Fibroblast of skin of left biceps (primary cell): Measurements from ENCODE around the gene DHRS1.

Experiments used
- DNase-seq, 2 experiments: peaks; one replicate each; pipeline ENCODE4 v3.0.0-alpha.2; 2013; ENCODE audit warnings: low read depth in 2 of 2

Gene DHRS1

DNA sequence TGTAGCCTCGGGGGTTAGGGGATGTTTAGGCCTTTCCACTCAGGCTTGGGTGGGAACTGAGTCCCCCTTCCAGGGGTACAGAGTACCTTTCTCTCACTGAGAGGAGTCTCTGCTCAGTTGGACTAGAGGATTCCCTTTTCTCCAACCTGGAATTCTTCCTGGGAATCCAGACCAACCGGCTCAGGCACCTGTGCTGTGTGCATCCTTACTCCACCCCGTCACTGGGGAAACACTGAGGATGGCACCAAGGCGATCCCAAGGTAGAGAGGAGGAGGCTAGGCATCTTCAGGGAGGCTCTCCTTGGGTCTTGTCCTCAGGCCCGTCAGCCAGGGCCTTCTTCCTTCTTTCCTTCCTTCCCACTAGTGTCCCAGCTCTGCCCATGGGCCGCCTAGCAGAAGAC, 35.7 kb downstream of the DHRS1 start:
- DNase-seq = no peak

DNA sequence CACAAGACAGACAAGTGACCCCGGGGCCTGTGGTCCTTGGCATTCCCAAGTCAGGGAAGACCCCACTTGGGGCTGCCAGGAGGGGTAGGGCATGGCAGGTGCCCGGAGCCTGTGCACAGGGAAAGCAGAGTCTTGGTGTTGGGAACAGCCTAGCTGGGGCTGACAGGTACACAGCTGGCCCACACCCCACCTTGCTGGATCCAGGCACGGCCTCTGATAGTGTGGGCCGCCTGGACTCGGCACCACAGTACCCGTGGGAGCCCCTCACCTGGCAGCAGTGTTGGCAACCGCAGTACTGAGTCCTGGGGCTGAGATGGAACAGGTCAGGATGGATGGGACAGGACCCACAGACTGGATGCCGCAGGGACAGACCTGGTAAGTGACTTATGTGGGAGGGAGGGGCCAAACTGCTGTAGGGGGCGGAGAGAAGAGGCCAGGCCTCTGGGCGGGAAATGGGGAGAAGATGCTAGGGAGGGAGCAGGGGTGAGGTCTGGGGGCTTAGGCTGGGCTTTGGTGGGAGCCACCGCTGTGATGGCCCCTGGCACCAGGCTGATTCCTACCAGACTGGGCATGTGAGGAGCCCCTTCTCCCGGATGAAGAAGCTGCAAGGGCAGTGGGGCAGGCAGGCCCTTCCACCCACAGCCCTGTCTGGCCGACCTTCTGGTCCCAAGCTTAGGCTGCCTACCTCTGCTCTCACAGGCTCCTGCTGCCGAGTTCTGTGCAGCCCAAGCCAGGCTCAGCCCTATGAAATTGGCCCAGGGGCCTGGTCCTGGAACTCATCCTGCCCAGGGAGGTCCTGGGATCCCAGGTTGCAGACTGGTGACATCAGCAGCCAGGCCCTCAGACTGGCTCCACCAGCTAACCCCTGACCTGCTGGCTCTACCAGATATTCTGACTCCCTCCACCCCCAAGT, 36.5 kb downstream of the DHRS1 start, which contains the start of gene TGM1:
TSS of gene TGM1 (minus strand) at position 357 of the 913 bp plus-strand sequence. CDS start 825 bp downstream, outside the sequence.
- DNase-seq = no peak

DNA sequence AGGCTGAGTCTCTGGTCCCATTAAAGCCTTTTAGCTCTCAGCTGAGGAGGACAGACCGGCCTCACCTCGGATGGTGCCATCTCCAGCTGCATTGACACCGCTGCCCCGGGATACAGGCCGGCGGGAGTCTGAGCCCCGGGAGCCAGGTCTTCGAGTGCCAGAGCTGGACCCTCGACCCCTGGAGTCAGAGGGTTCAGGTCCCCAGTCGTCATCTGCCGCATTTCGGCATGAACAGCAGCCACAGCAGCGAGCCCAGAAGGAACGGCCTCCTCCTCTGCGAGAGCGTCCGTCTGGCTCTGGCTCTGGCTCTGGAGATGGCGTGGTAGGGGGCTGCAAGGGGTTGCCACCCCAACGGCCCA, 37.6 kb downstream of the DHRS1 start:
- no peak for DNase-seq

DNA sequence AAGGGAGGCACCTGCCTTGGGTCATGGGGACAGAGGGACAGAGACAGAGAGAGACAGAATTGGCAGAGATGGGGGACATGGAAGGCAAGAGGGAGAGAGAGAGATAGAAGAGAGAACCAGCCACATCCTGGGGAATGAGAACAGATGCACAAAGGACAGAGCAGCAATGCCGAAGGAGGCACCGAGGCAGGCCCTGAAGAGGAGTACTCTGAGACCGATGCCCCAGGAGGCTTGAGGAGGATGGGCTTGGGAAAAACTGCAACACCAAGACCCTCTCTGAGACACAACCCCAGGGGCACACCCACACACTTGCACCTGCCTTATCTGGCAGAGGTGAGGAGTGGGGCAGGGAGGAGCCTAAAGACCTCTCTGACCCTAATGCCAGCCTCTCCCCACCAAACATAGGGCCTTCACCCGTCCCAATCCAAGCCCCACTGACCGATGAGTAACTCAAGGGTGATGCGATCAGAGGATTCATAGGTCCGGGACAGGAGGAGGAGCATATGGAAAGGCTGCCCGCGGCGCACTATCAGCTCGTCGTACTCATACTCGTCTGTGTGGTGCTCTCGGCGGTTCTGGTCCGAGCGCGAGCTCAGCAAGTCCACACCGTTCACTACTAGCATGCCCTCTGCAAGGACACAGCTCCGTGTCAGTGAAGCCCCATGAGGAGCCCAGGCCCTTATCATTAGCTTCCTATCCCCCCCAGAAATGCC, 38.2 kb downstream of the DHRS1 start:
- DNase-seq = no peak

DNA sequence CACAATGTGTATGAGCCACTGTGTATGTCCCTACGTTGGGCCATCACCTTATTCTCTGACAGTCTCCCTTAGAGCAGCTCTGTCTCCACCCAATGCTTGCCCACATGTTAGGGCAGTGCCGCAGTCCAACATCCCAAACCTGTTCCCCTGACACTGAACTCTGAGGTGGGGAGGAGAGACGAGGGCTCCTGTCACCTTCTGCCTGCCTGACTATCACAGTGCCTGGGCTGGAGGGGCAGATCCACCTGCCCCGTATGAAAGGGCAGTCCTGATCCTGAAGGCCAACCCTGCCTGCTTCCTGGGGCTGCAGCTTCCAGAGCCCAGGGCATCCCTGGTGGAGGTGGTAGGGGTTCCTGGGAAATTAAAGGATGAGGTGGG, 38.8 kb downstream of the DHRS1 start:
- no peak for DNase-seq

DNA sequence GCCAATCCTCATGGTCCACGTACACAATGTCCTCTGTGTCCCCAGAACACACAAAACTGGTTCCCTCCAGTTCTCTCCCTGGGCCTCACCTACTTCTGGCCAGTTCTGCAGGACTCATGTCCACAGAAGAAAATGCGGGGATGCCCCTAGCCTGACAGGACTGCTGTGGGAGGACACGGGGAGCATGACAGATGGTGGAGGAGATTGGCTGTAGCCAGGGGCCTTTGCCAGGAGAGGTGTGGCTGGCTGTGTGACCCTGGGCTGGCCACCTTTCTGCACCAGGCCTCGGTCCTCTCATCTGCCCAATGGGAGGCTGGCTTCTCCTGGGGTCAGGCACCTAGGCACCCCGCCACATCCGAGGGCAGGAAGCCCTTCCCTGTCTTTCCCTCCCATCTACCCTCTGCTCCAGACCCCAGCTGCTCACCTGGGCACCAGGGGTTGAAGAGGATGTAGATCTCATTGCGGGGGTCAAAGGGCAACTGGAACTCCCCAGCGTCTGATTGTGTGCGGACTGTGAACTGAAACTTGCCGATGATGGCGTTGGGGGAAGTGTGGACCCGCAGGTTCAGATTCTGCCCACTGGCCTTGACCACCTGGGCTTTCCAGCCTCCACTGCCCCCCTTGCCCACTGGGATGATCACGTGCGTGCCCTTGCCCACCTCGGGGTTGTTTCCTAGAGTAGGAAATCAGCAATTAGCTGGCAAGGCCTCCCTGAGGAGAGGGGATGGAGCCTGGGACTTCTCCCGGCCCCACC, 39.4 kb downstream of the DHRS1 start:
- DNase-seq = no peak

DNA sequence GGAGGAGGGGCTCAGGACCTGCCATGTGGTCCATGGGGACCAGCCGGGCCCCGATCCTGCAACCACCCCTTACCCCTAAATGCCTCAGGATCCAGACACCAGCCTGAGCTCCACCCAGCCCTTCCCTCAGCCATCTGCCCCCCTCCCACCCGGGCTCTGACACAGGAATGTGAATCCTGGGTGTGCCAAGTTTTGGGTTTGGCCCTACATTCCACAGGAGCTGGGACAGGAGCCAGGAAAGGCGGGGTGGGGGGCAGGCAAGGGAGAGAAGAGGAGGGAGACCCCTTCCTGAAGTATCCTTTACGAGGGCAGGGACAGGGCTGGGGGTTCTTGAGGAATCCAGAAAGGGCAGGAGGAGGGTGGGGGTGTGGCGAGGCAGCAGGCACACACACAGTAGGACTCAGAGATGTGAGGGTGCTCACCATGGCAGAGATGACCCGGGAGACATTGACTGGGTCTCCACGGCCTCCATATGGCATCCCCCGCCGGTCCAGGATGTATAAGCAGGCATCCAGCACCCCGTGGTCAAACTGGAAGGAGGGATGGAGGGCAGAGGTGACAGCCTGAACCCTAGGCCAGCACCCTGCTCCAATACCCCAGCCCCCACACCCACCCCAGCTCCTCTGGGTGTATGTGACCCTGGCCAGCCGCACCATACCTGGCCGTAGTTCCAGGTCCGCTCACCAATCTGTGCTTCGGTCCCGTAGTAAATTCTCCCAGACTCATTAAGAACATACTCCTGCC, 40.1 kb downstream of the DHRS1 start:
- peak; percentile 43 to 46 for DNase-seq

DNA sequence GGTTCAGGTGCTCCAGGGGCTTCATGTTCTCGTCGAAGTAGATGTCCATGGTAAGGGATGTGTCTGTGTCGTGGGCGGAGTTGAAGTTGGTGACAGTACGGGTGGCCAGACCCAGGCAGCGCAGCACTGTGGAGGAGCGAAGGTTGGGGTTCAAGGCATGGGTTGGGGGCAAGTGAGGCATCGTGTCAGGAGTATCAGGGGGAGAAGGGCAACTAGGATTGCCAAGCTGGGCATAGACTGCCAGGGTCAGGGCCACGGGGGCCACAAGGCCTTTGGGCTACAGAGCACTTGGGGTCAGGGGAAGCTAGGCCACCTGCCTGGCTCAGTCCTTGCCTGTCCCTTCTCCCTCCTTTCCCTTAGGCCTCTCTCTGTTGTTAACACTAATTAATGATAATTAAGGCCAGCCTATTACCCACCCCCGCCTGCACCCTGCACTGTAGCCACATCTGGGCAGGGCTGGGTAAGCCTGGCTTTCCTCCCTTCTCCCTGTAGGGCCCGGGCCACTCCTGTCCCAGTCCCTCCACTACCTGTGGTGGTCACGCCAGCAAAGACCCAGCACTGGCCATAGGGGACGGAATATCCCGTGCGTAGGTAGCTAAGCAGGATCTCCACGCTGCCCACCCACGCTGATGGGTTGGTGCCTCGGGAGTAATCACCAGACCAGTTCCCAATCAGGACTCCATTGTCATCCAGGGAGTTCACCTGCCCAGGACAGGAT, 40.9 kb downstream of the DHRS1 start:
- no peak for DNase-seq

DNA sequence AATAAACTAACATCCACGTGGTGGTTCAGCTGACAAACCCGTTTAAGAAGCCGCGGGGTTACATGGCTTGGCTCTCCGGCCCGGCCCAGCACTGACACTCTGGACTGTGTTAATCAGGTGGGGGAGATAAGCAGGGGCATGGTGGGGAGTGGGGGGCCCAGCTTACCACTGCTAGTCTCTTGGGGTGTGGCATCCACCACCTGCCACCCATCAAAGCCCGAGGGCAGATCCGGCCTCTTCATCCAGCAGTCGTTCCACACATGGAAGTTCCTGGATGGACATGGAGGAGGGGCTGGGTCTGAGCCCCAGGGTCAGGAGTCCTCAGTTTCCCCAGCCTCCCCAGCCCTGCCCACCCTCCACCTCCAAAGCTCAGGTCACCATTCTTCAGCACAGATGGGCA, 41.5 kb downstream of the DHRS1 start:
- DNase-seq = no peak

DNA sequence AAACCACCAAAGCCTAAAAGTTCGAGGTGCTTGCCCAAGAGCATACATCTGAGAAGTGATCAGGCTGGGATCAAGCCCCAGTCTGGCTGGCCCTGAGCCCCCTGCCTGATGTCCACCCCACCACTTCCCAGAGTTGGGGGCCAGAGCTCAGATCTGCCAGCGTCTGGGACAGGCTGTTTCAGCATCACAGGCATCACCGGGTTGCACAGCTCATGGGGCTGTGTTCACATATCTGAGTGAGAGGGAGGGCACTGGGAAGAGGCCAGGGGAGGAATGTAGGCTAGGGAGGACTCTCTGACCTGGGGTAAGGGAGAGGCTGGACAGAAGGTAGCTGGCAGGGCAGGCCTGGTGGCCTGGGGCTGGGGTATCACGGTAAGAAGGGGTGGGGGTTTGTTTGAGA, 42.6 kb downstream of the DHRS1 start:
- no peak for DNase-seq

DNA sequence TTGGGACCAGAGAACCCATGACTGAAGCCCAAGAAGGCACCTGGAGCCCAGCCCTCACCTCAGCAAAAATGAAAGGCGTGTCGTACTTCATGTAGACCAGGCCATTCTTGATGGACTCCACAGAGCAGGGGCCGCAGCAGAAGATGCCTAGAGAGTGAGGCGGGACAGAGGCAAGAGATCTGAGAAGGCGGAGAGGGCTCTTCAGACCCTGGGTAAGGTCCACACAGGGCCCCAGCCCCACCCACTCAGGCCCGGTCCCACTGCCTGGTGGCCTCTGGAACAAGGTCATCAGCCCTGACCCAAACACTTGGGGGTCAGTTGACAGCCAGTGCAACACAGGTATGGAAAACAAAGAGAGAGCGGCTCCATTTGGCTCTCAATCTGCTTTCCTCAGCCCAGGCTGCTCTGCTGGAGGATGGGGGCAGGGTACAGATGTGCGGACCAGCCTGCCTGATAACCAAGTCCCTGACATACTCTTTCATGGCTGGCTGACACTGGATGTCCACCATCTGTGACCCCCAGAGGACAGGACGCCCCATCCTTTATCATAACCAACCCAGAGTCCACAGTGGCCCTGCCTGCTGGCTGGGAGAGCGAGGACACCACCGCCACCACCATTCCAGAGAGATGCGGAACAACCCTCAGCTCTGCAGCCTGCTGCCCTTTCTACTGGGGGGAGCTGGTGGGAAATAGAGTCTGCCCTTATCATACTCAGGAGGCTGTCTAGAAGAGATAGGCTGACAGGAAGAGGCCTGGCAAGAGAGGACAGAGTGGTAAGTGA, 43.5 kb downstream of the DHRS1 start:
- DNase-seq = no peak

DNA sequence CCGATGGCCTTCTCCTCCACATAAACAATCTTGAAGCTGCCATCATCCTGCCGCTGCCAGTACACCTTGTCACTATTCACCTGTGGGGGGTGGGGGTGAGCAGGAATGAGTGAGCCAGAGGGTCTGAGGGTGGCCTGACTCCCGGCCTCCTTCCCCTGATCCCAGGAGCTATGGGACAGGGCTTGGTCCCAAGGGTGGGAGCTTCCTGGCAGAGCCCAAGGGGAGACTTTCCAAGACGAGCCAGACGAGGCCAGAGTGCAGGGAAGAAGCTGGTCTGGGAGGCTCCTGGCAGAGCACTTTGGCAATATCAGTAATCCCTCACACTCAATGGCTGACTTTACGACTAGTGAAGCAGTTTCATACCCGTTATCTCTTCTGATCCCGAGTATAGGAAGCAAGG, 44.1 kb downstream of the DHRS1 start:
- no peak for DNase-seq

DNA sequence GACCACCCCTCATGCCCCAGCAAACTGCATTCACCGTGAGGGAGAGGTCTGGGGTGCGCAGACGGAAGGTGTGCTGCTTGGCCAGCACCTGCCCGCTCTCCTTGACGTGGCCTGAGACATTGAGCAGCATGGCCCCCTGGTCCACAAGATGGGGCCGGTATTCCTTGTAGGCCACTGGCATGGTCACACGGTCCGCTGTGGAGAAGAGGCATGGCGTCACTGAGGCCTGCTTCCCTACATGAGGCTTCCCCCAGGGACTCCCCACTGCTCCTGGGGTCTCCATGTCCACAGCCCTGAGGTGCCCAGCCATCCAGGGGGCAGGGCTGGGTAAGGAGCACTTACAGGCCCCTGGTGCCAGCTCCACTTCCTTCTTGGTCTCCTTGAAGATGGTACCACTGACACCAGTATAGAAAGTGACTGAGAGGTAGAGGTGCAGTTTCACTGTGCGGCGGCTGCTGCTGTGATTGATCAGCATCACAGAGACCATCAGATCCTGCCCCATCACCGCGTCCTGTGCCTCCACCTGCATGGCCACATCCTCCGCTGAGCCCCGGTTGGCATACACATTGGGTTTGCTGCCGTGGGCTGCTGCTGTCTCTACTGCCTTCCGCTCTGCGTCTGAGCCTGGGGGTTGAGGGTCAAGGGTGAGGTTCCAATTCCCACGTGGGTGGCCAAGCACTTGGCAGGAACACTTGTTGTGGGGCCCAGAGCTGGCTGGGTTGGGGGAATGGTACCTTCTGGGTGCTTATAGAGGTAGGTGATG, 44.8 kb downstream of the DHRS1 start:
- DNase-seq = no peak

DNA sequence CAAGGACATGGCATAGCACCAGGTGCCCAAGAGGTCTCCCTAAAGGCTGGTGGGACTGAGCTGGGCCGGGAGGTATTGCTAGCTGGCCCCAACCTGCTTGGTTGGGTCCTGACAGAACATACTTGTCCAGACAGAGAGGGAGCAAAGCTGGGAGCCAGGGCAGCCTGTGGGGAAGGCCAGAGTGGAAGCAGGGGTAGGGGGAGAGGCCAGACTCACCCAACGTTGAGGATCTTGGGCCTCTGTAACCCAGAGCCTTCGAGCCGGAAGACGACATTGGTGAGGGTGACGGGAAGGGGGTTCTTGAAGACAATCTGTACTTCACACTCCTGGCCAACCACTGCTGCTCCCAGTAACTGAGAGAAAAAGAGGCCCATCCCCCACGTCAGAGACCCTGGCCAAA, 45.6 kb downstream of the DHRS1 start:
- DNase-seq = no peak

DNA sequence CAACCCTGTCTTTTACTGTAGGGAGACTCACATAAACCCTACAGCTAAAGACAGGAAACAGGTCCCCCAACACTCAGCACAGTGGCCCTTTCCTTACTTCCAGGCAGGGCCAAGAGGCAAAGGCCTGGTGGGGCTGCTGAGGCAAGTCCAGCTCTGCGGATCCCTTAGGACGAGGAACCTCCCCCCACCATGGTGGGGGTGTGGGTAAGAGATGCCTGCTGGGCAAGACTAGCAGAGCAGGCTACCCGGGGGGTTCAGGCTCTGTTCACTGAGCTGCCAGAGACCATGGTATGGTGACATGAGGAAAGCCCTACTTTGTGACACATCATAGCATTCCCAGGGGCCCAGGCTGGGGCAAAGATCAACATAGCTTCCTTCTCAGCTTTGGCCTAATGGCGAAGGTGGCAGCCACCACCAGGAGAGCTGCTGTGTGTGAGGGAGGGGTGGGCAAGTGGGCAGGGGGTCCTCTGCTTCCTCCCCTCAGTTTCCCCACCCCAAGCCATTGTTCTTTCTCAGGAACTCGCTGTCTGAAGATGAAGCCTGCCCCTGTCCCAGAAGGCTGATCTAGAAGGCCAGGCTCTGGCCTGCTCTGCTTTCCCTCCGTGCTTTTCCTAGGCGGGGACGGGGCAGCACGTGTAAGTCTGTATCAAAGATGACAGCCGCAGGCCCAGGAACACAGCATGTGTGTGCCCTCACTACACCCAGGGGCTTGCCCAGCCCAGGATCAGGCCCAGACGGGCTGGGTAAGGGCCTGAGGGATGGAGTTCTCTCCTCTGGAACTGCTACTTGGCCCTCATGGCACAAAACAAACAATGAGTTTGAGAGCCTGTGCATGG, 47.1 kb downstream of the DHRS1 start:
- no peak for DNase-seq

DNA sequence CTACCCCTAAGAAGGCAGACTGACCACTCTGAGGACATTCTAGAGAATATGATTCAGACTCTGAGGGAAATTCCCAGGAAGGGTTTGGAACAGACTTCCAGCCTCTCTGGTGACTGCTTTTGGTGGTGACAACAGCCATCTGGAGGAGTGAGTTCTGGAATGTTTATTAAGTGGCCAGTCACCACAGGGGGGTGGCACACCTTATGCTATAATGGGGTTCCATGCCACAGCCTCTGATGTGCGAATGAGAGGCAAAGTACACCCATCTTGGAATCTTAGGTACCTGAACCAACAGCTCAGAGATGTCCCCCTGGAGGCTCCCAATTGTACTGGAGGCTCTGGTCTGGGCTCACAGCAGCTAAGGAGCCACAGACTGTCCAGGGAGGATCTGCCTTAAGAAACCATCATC, 47.7 kb downstream of the DHRS1 start:
- no peak for DNase-seq

DNA sequence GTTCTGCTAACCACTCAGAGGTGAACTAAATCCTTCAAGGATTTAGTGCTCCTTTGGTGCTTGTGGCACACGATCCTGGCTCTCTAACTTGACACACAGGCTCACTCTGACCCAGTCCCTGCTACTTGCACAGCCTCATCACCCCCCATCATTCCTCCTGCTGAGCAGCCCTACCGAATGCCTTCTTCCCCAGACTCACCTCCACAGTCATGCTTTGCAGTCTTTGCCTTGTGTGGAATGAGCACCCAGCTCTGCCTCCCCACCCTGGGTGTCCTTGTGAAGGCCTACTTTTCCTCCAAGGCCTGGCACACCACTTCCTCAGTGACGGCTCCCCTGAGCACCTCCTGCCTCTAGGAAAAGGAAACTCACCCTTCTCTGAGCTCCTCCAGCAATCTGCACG, 49.2 kb downstream of the DHRS1 start:
- DNase-seq = no peak

DNA sequence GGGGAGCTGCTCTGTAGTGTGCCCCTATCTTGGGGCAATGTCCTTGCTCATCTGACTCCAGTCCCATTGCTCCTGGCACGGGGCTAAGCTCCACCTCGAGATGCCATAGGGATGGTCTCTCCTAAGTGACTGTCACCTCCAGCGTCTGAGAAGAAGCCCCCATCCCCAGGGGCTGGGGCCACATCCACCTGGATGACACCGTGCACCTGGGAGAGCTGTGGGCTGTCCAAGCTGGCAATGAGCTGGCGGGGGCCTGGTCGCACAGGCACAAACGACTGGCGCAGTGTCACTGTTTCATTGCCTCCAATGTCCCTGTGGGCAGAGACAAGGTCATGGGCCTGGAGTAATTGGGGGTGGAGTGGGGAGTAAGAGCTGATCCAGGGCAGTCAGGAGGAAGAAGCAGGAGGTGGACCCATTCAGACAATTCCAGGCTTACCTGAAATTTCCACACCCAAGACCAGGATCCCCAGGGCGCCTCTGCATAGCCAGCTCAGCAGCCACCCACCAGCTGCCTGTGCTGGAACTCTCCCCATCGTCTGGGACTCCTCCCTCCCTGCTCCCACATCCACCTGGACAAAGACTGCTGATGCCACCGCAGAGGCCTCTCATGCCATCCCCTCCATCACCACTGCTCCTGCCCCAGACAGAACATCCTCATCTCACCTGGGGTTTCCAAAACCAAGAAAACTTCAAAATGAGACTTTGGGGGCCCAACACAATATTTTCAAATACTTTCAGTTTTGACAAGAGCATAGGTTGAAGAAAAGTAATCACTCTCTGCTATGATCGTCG, 50.2 kb downstream of the DHRS1 start:
- no peak for DNase-seq
